Measurements from ENCODE around the gene LSM12. TPM values are rescaled to one million over a fixed set of nuclear protein-coding genes. Genes with fewer than 3 reads are reported as not detected.
A peak's percentile ranks its signal among the peaks of the same experiment; 100 is the strongest.

The LSM12 gene
- total and polyA plus RNA-seq, 4 donors, result 22.2 to 48.0 (median 33.1) TPM

DNA sequence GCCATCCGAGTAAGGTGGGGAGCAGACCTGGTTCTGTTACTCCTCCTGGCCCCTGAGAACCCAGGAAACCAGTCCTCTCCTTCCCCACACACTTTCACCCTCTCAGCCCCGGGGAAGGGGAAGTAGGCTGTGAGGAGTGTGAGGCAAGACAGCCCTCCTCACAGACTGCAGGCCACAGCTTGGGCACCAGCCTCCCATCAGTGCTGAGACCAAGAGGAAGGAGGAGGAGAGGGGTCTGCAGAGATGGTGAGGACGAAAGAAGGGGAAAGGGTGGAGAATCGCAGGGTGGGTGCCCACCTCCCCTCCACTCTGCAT is 11.1 kb upstream of the LSM12 start:
- Histone ChIP-seq H3K27ac (ENCODE audit: low read depth, low read length) (no peak overlapping the region), H3K4me3 (ENCODE audit: low read depth, low read length) (no peak overlapping the region), H3K9me3 (ENCODE audit: control insufficient read depth, insufficient read depth, low read length) (no peaks in the 10 kb centered on the region), H3K27me3 (ENCODE audit: control insufficient read depth, insufficient read depth, low read length) (no peaks in the 10 kb centered on the region), H3K4me1 (ENCODE audit: control insufficient read depth, insufficient read depth, low read length) (peaks cover 26% of the 10 kb centered on the region), H3K36me3 (ENCODE audit: control insufficient read depth, insufficient read depth, low read length) (peaks cover 90% of the 10 kb centered on the region)
- no CpG with 5 or more reads among the region's 4 CpGs for WGBS (ENCODE audit: insufficient coverage)
- DNase-seq (ENCODE audit: low read depth in 4 of 6, low spot score in 6 of 6), result no peak

DNA sequence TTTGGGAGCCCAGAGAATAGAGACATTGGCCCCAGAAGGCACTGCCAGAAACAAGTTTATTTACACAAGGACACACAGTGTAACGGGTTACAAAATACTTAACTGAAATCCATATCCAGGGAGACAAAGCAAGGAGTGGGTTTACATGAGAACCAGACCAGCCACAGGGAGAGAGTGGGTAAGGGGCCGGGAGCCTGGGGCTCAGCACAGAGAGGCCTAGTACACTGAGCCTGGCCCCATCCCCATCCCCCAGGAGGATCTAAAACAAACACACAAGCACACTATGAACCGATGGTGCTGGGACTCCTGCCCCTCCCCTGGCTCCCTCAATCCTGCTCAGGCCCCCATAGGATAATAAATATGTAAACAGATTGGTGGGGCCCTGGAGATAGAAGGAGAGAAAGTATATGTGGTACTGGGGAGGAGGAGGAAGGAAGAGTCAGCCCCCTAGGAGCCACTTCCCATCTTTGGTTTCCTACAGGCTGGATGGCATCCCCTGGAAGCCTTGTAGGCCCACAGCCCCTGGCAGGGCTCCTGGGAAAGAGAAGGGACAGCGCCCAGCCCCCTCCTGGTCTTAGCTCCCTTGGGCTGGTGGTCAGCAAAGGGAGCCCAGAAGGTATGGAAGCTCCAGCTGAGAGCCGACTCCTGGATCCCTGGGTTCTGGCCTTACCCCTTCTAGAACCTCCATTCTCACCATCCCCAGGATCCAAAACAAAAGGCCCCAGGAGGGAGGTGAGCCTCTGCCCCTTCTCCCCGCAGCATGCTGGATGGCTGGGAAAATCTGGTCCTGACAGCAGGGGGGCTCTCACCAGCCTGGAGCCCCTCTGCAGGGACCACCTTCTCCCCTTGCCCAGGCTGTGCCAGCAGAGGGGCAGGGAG is 10.5 kb upstream of the LSM12 start:
- no peaks in the 10 kb centered on the region for H3K9me3 ChIP-seq (ENCODE audit: control insufficient read depth, insufficient read depth, low read length)
- DNase-seq (ENCODE audit: low read depth in 4 of 6, low spot score in 6 of 6), result no peak
- WGBS (ENCODE audit: insufficient coverage), result 94% methylated on average over 2 of the region's 6 CpGs
- H3K36me3 ChIP-seq (ENCODE audit: control insufficient read depth, insufficient read depth, low read length), result peaks cover 84% of the 10 kb centered on the region
- no peak overlapping the region for H3K27ac ChIP-seq (ENCODE audit: low read depth, low read length)
- no peak overlapping the region for H3K4me3 ChIP-seq (ENCODE audit: low read depth, low read length)
- H3K27me3 ChIP-seq (ENCODE audit: control insufficient read depth, insufficient read depth, low read length), result no peaks in the 10 kb centered on the region
- peaks cover 31% of the 10 kb centered on the region for H3K4me1 ChIP-seq (ENCODE audit: control insufficient read depth, insufficient read depth, low read length)

DNA sequence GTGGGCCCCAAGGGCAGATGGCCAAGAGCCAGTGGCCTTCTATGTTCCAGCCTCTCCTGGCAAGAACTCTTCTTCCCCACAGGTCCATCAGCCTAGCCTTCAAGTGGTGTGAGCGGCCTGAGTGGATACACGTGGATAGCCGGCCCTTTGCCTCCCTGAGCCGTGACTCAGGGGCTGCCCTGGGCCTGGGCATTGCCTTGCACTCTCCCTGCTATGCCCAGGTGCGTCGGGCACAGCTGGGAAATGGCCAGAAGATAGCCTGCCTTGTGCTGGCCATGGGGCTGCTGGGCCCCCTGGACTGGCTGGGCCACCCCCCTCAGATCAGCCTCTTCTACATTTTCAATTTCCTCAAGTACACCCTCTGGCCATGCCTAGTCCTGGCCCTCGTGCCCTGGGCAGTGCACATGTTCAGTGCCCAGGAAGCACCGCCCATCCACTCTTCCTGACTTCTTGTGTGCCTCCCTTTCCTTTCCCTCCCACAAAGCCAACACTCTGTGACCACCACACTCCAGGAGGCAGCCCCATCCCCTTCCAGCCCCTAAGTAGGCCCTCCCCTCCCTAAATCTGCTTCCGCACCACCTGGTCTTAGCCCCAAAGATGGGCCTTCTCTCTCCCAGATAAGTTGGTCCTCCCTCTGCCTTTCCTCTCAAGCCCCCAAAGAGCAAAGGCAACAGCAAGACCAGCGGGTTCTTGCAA is 9.3 kb upstream of the LSM12 start:
- no peaks in the 10 kb centered on the region for H3K9me3 ChIP-seq (ENCODE audit: control insufficient read depth, insufficient read depth, low read length)
- 95% methylated on average over 10 of the region's 10 CpGs for WGBS (ENCODE audit: insufficient coverage)
- H3K27me3 ChIP-seq (ENCODE audit: control insufficient read depth, insufficient read depth, low read length), result no peaks in the 10 kb centered on the region
- H3K36me3 ChIP-seq (ENCODE audit: control insufficient read depth, insufficient read depth, low read length), result peaks cover 76% of the 10 kb centered on the region
- H3K27ac ChIP-seq (ENCODE audit: low read depth, low read length), result no peak overlapping the region
- H3K4me3 ChIP-seq (ENCODE audit: low read depth, low read length), result no peak overlapping the region
- H3K4me1 ChIP-seq (ENCODE audit: control insufficient read depth, insufficient read depth, low read length), result peaks cover 39% of the 10 kb centered on the region
- DNase-seq (ENCODE audit: low read depth in 4 of 6, low spot score in 6 of 6), result no peak

- Histone ChIP-seq H3K9me3 (ENCODE audit: control insufficient read depth, insufficient read depth, low read length) (no peaks in the 10 kb centered on the region), H3K4me1 (ENCODE audit: control insufficient read depth, insufficient read depth, low read length) (peaks cover 39% of the 10 kb centered on the region), H3K36me3 (ENCODE audit: control insufficient read depth, insufficient read depth, low read length) (peaks cover 68% of the 10 kb centered on the region), H3K27ac (ENCODE audit: low read depth, low read length) (no peak overlapping the region), H3K4me3 (ENCODE audit: low read depth, low read length) (no peak overlapping the region), H3K27me3 (ENCODE audit: control insufficient read depth, insufficient read depth, low read length) (no peaks in the 10 kb centered on the region)
- 96% methylated on average over 3 of the region's 9 CpGs for WGBS (ENCODE audit: insufficient coverage)
- DNase-seq (ENCODE audit: low read depth in 4 of 6, low spot score in 6 of 6), result no peak
Observed at GRCh38 chr17:44074911-44075285, 8.4 kb upstream of the LSM12 start.

GRCh38 chr17:44074231-44074910 is 7.9 kb upstream of the LSM12 start:
- Histone ChIP-seq H3K4me1 (ENCODE audit: control insufficient read depth, insufficient read depth, low read length) (peaks cover 43% of the 10 kb centered on the region), H3K27me3 (ENCODE audit: control insufficient read depth, insufficient read depth, low read length) (no peaks in the 10 kb centered on the region), H3K4me3 (ENCODE audit: low read depth, low read length) (no peak overlapping the region), H3K27ac (ENCODE audit: low read depth, low read length) (no peak overlapping the region), H3K9me3 (ENCODE audit: control insufficient read depth, insufficient read depth, low read length) (no peaks in the 10 kb centered on the region), H3K36me3 (ENCODE audit: control insufficient read depth, insufficient read depth, low read length) (peaks cover 62% of the 10 kb centered on the region)
- no peak for DNase-seq (ENCODE audit: low read depth in 4 of 6, low spot score in 6 of 6)
- WGBS (ENCODE audit: insufficient coverage), result 74% methylated on average over 9 of the region's 9 CpGs

- Histone ChIP-seq H3K4me1 (ENCODE audit: control insufficient read depth, insufficient read depth, low read length) (peaks cover 44% of the 10 kb centered on the region), H3K9me3 (ENCODE audit: control insufficient read depth, insufficient read depth, low read length) (no peaks in the 10 kb centered on the region), H3K4me3 (ENCODE audit: low read depth, low read length) (peak overlapping the region; percentile 88), H3K36me3 (ENCODE audit: control insufficient read depth, insufficient read depth, low read length) (peaks cover 37% of the 10 kb centered on the region), H3K27ac (ENCODE audit: low read depth, low read length) (peak overlapping the region; percentile 98), H3K27me3 (ENCODE audit: control insufficient read depth, insufficient read depth, low read length) (no peaks in the 10 kb centered on the region)
- 9% methylated on average over 1 of the region's 2 CpGs for WGBS (ENCODE audit: insufficient coverage)
- DNase-seq (ENCODE audit: low read depth in 4 of 6, low spot score in 6 of 6), result no peak
Observed at GRCh38 chr17:44071772-44072171, 5.3 kb upstream of the LSM12 start.

- H3K4me1 ChIP-seq (ENCODE audit: control insufficient read depth, insufficient read depth, low read length), result peaks cover 43% of the 10 kb centered on the region
Observed at GRCh38 chr17:44071198-44071520, 4.7 kb upstream of the LSM12 start.

GRCh38 chr17:44070455-44071197 is 4.2 kb upstream of the LSM12 start, which contains the start of gene G6PC3:
G6PC3 (plus strand) TSS chr17:44070735; CDS start chr17:44070966, 231 bp downstream.
- peak within 1 kb of the TSS; percentile 88 for H3K4me3 ChIP-seq (ENCODE audit: low read depth, low read length)
- peaks cover 25% of the 10 kb centered on the region for H3K36me3 ChIP-seq (ENCODE audit: control insufficient read depth, insufficient read depth, low read length)
- peak within 1 kb of the TSS; percentile 98 for H3K27ac ChIP-seq (ENCODE audit: low read depth, low read length)
- peak; percentile 92 to 99 (median 96) for DNase-seq (ENCODE audit: low read depth in 4 of 6, low spot score in 6 of 6)
- H3K9me3 ChIP-seq (ENCODE audit: control insufficient read depth, insufficient read depth, low read length), result no peaks in the 10 kb centered on the region
- no peaks in the 10 kb centered on the region for H3K27me3 ChIP-seq (ENCODE audit: control insufficient read depth, insufficient read depth, low read length)
- WGBS (ENCODE audit: insufficient coverage), result 0% methylated on average over 52 of the region's 53 CpGs
- peaks cover 44% of the 10 kb centered on the region for H3K4me1 ChIP-seq (ENCODE audit: control insufficient read depth, insufficient read depth, low read length)

More at GRCh38 chr17:44071198-44071520, 4.7 kb upstream of the LSM12 start:
- WGBS (ENCODE audit: insufficient coverage), result 0% methylated on average over 2 of the region's 3 CpGs
- Histone ChIP-seq H3K4me3 (ENCODE audit: low read depth, low read length) (peak overlapping the region; percentile 88), H3K9me3 (ENCODE audit: control insufficient read depth, insufficient read depth, low read length) (no peaks in the 10 kb centered on the region), H3K36me3 (ENCODE audit: control insufficient read depth, insufficient read depth, low read length) (peaks cover 30% of the 10 kb centered on the region), H3K27ac (ENCODE audit: low read depth, low read length) (peak overlapping the region; percentile 98), H3K27me3 (ENCODE audit: control insufficient read depth, insufficient read depth, low read length) (no peaks in the 10 kb centered on the region)
- DNase-seq (ENCODE audit: low read depth in 4 of 6, low spot score in 6 of 6), result no peak

DNA sequence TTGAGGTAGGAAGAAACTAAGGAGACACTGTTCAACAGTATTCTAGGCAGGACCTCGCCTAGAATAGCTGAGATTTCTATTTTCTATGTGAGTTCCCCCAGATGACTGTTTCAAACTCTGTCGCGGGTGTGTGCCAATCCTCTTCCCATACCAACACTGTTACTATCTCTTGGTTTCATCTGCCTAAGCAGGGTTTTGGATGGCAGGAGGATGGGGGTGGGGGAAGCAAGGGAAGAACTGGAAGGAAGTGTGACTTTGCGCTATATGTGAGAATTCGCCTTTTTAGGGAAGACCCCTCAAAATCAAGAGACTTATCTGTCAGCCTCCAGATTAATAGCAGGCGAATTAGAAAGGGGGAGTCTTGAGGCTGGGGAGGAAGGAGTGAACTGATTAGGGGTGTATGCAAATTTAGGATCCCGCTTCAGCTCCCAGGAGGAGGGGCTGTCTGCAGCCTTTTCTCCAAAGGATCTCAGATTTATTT is 3.5 kb upstream of the LSM12 start:
- WGBS (ENCODE audit: insufficient coverage), result 0% methylated on average over 2 of the region's 7 CpGs
- Histone ChIP-seq H3K4me1 (ENCODE audit: control insufficient read depth, insufficient read depth, low read length) (peaks cover 49% of the 10 kb centered on the region), H3K36me3 (ENCODE audit: control insufficient read depth, insufficient read depth, low read length) (peaks cover 19% of the 10 kb centered on the region), H3K4me3 (ENCODE audit: low read depth, low read length) (peak overlapping the region; percentile 88), H3K27me3 (ENCODE audit: control insufficient read depth, insufficient read depth, low read length) (no peaks in the 10 kb centered on the region), H3K9me3 (ENCODE audit: control insufficient read depth, insufficient read depth, low read length) (no peaks in the 10 kb centered on the region), H3K27ac (ENCODE audit: low read depth, low read length) (peak overlapping the region; percentile 98)
- peak in 1 of 6 donors; percentile 4 for DNase-seq (ENCODE audit: low read depth in 4 of 6, low spot score in 6 of 6)
